Measurements from ENCODE around the gene GRM8.

Gene GRM8

GRCh38 chr7:127066974-127067373, 185.8 kb downstream of the GRM8 start:
- no peak for TF ChIP-seq CTCF (IDR thresholded peaks at IDR 0.05; ENCODE audit: extremely low read depth, insufficient read depth, missing control alignments)
- in situ Hi-C loops (cut with MboI; ENCODE audit: low pct_unique_long_range_greater_than_20kb, low sequenced_read_pairs, unreplicated experiment) = no loop called here
- no peak for DNase-seq (ENCODE audit: low spot score)

GRCh38 chr7:127059475-127059874, 193.3 kb downstream of the GRM8 start:
- TF ChIP-seq CTCF (IDR thresholded peaks at IDR 0.05; ENCODE audit: extremely low read depth, insufficient read depth, missing control alignments) = no peak
- no peak for DNase-seq (ENCODE audit: low spot score)
- in situ Hi-C loops (cut with MboI; ENCODE audit: low pct_unique_long_range_greater_than_20kb, low sequenced_read_pairs, unreplicated experiment) = no loop called here

GRCh38 chr7:127057918-127058317, 194.8 kb downstream of the GRM8 start:
- TF ChIP-seq CTCF (IDR thresholded peaks at IDR 0.05; ENCODE audit: extremely low read depth, insufficient read depth, missing control alignments) = no peak
- in situ Hi-C loops (cut with MboI; ENCODE audit: low pct_unique_long_range_greater_than_20kb, low sequenced_read_pairs, unreplicated experiment) = no loop called here
- no peak for DNase-seq (ENCODE audit: low spot score)

- TF ChIP-seq CTCF (IDR thresholded peaks at IDR 0.05; ENCODE audit: extremely low read depth, insufficient read depth, missing control alignments) = no peak
- in situ Hi-C loops (cut with MboI; ENCODE audit: low pct_unique_long_range_greater_than_20kb, low sequenced_read_pairs, unreplicated experiment) = no loop called here
- DNase-seq (ENCODE audit: low spot score) = no peak
Observed at GRCh38 chr7:127056202-127056601, 196.5 kb downstream of the GRM8 start.

GRCh38 chr7:127047521-127047920, 205.2 kb downstream of the GRM8 start:
- no peak for TF ChIP-seq CTCF (IDR thresholded peaks at IDR 0.05; ENCODE audit: extremely low read depth, insufficient read depth, missing control alignments)
- in situ Hi-C loops (cut with MboI; ENCODE audit: low pct_unique_long_range_greater_than_20kb, low sequenced_read_pairs, unreplicated experiment) = no loop called here
- DNase-seq (ENCODE audit: low spot score) = no peak

- DNase-seq (ENCODE audit: low spot score) = no peak
- TF ChIP-seq CTCF (IDR thresholded peaks at IDR 0.05; ENCODE audit: extremely low read depth, insufficient read depth, missing control alignments) = no peak
- in situ Hi-C loops (cut with MboI; ENCODE audit: low pct_unique_long_range_greater_than_20kb, low sequenced_read_pairs, unreplicated experiment) = no loop called here
Observed at GRCh38 chr7:127041689-127042452, 210.9 kb downstream of the GRM8 start.
